OCI-LY7 (cell line): ENCODE data around the gene ALDH3B1.

Experiments used
- CTCF ChIP-seq: fragments of 200-600 bp; sonication (generic); conservative IDR thresholded peaks from 2 replicates; pipeline ENCODE4 v1.5.1; 2014; ENCODE audit warnings: mild to moderate bottlenecking, antibody characterized with exemption, low read length, moderate library complexity, mixed read lengths
- EZH2phosphoT487 ChIP-seq: fragments of 200-600 bp; sonication (generic); IDR thresholded peaks from 2 replicates; pipeline ENCODE4 v1.6.1; 2018; ENCODE audit warnings: low read depth, borderline replicate concordance, mild to moderate bottlenecking, mixed run types, antibody characterized with exemption, low read length, moderate library complexity, mixed read lengths

- TF ChIP-seq CTCF (no peak), EZH2phosphoT487 (no peak)
Observed at GRCh38 chr11:68036717-68037239, 26.7 kb downstream of the ALDH3B1 start.
